Limb (tissue), 2 donors: ENCODE measurements around the gene RAB11FIP3.
"Not testable (repeated sequence)": the region's sequence is repeated elsewhere in the genome, so short reads cannot be mapped to it uniquely, and the experiment has no call there.

ENCODE experiments used
- DNase-seq, 2 donors: peaks; one replicate each; pipeline ENCODE4 v3.0.0-alpha.2; 2016; ENCODE audit errors: extremely low spot score in 2 of 2

Gene RAB11FIP3

GRCh38 chr16:392450-393030 is 32.9 kb upstream of the RAB11FIP3 start:
- DNase-seq, result no peak

GRCh38 chr16:396199-396598 is 29.2 kb upstream of the RAB11FIP3 start:
- no peak for DNase-seq

- DNase-seq, result peak in 1 of 2 donors; percentile 55
These were observed 28.8 kb upstream of the RAB11FIP3 start for GRCh38 chr16:396605-397004.

- peak in 1 of 2 donors; percentile 72 for DNase-seq
These were observed 28.3 kb upstream of the RAB11FIP3 start, which contains the start of gene NME4 for GRCh38 chr16:397135-397661. NME4 (plus strand) TSS chr16:397199; CDS start chr16:397223, 24 bp downstream.

- DNase-seq, result peak in 1 of 2 donors; percentile 79
These were observed 27.6 kb upstream of the RAB11FIP3 start for GRCh38 chr16:397736-398332.

GRCh38 chr16:398561-399339 is 26.7 kb upstream of the RAB11FIP3 start:
- DNase-seq, result peak in 1 of 2 donors; percentile 29

- no peak for DNase-seq
These were observed 26.0 kb upstream of the RAB11FIP3 start for GRCh38 chr16:399340-400019.

GRCh38 chr16:400061-400591 is 25.3 kb upstream of the RAB11FIP3 start:
- DNase-seq, result no peak

GRCh38 chr16:401468-402348 is 23.7 kb upstream of the RAB11FIP3 start, which contains the start of gene DECR2:
DECR2 (plus strand) TSS chr16:401885; CDS start chr16:401964, 79 bp downstream.
- peak; percentile 92 to 100 for DNase-seq

- DNase-seq, result no peak
These were observed 20.4 kb upstream of the RAB11FIP3 start for GRCh38 chr16:404971-405486.

GRCh38 chr16:405548-406506 is 19.6 kb upstream of the RAB11FIP3 start:
- DNase-seq, result no peak

- no peak for DNase-seq
These were observed 18.2 kb upstream of the RAB11FIP3 start for GRCh38 chr16:407253-407652.

GRCh38 chr16:410516-411178 is 14.8 kb upstream of the RAB11FIP3 start:
- no peak for DNase-seq

- no peak for DNase-seq
These were observed 13.7 kb upstream of the RAB11FIP3 start for GRCh38 chr16:411576-412265.

- no peak for DNase-seq
These were observed 10.9 kb upstream of the RAB11FIP3 start for GRCh38 chr16:414395-415169.

- not testable (repeated sequence) for DNase-seq
These were observed 10.3 kb upstream of the RAB11FIP3 start for GRCh38 chr16:415170-415498.

- not testable (repeated sequence) for DNase-seq
These were observed 3.3 kb upstream of the RAB11FIP3 start for GRCh38 chr16:422179-422578.
